ENCODE data around the gene GDI1. TPM values are rescaled to one million over a fixed set of nuclear protein-coding genes. Genes with fewer than 3 reads are reported as not detected.

The GDI1 gene
- total and polyA plus RNA-seq, 2 of the 4 experiments (the other 2 are of a cell fraction), result 113 to 291 TPM

- Histone ChIP-seq H2BK5ac (ENCODE audit: low read depth, low read length, poor library complexity, severe bottlenecking) (no peak overlapping the region), H3K4me3 (ENCODE audit: insufficient read depth, low read depth, low read length) (peak overlapping the region; percentile 74), H2BK20ac (ENCODE audit: low read depth, low read length) (no peak overlapping the region), H3K9me3 (ENCODE audit: control insufficient read depth, insufficient read depth, low read length) (no peaks in the 10 kb centered on the region; the same call in 1 of the 2 replicates), H4K5ac (ENCODE audit: low read depth, low read length) (no peak overlapping the region), H3K14ac (replicated peaks; ENCODE audit: low read depth, low read length) (no peak overlapping the region), H3K36me3 (ENCODE audit: control insufficient read depth, insufficient read depth, low read length) (peaks cover 43% of the 10 kb centered on the region), H2BK120ac (ENCODE audit: low read depth, low read length) (no peak overlapping the region), H2AFZ (replicated peaks; ENCODE audit: low read length, poor library complexity) (no peak overlapping the region), H3K4me1 (ENCODE audit: control insufficient read depth, insufficient read depth, low read length) (peaks cover 4% of the 10 kb centered on the region; the same call in 1 of the 2 replicates), H3K23ac (ENCODE audit: low read depth, low read length) (no peak overlapping the region; the same call in 1 of the 2 replicates), H3K56ac (ENCODE audit: extremely low read depth, insufficient read depth, low read length) (no peak overlapping the region), H4K91ac (ENCODE audit: insufficient read depth, low read depth, low read length) (no peak overlapping the region), H3K4ac (ENCODE audit: low read depth, low read length) (no peak overlapping the region), H2BK15ac (ENCODE audit: low read depth, low read length) (no peak overlapping the region), H3K9ac (ENCODE audit: low read depth, low read length) (no peak overlapping the region; the same call in 1 of the 2 replicates), H4K20me1 (ENCODE audit: insufficient read depth, low read length) (peaks cover 39% of the 10 kb centered on the region), H2AK5ac (ENCODE audit: low read depth, low read length) (no peak overlapping the region), H4K8ac (ENCODE audit: low read depth in 2 of 2, low read length in 2 of 2) (no peak overlapping the region), H2AK9ac (replicated peaks; ENCODE audit: low read depth, low read length, poor library complexity) (no peak overlapping the region), H3K27me3 (ENCODE audit: control insufficient read depth, insufficient read depth, low read length) (no peaks in the 10 kb centered on the region), H3K4me2 (ENCODE audit: low read depth, low read length) (peak overlapping the region; percentile 83; the same call in 1 of the 2 replicates), H3K27ac (ENCODE audit: insufficient read depth, low read length) (no peak overlapping the region; the same call in 1 of the 2 replicates), H3K9me1 (ENCODE audit: insufficient read depth, low read length) (no peaks in the 10 kb centered on the region), H3K79me1 (ENCODE audit: low read depth in 1 of 2, low read length in 2 of 2) (peaks cover 0 to 16% of the 10 kb centered on the region in 2 experiments; a peak in 3 of 4 replicates), H3K18ac (ENCODE audit: low read depth, low read length) (no peak overlapping the region)
- dilution Hi-C loops (cut with HindIII; ENCODE audit: low sequenced_read_pairs, unreplicated experiment) (no loop called here), in situ Hi-C loops (cut with MboI; ENCODE audit: low sequenced_read_pairs) (no loop called here), intact Hi-C loops (cut with micrococcal nuclease) (no loop called here)
- no peak for ATAC-seq (ENCODE audit: low read depth)
- DNase-seq, result no peak
- CTCF ChIA-PET, result interaction anchor here (1.9 kb wide), 1 partner anchor 67 kb away, joined by 5 read pairs; no protein-coding TSS in a partner anchor
- POLR2A ChIA-PET (ENCODE audit: unreplicated experiment), result no interaction called here
- TF ChIP-seq USF2 (IDR thresholded peaks at IDR 0.05; ENCODE audit: low read depth, low read length) (no peak), RFX5 (IDR thresholded peaks at IDR 0.05; ENCODE audit: low read depth, low read length) (no peak), NFE2L2 (IDR thresholded peaks at IDR 0.05; ENCODE audit: low read depth, low read length) (no peak), FOS (IDR thresholded peaks at IDR 0.05; ENCODE audit: low read depth, low read length) (no peak), CHD1 (IDR thresholded peaks at IDR 0.05; ENCODE audit: low read depth, low read length) (no peak), RCOR1 (IDR thresholded peaks at IDR 0.05; ENCODE audit: insufficient replicate concordance, low read length) (no peak), MXI1 (IDR thresholded peaks at IDR 0.05; ENCODE audit: borderline replicate concordance, low read depth, low read length) (no peak), MAFK (IDR thresholded peaks at IDR 0.05; ENCODE audit: low read depth, low read length) (no peak), RAD21 (IDR thresholded peaks at IDR 0.05; ENCODE audit: low read length) (no peak), ELK1 (IDR thresholded peaks at IDR 0.05; ENCODE audit: borderline replicate concordance, low read depth, low read length) (no peak)
- WGBS, 2 experiments (ENCODE audit: extremely low coverage in 2 of 2, insufficient read length in 1 of 2), result 85% methylated on average over 16 of the region's 26 CpGs; no CpG with 5 or more reads in 1 of the 2 experiments
- BruUV-seq (replicated peaks), result no TSS peak
These were observed 23.4 kb downstream of the GDI1 start for GRCh38 chrX:154460326-154460725.
